Limb (tissue), 2 donors: Measurements from ENCODE around the gene RAMP3.
"Not testable (repeated sequence)": the region's sequence is repeated elsewhere in the genome, so short reads cannot be mapped to it uniquely, and the experiment has no call there.

Source experiments
- DNase-seq, 2 donors: peaks; one replicate each; pipeline ENCODE4 v3.0.0-alpha.2; 2016; ENCODE audit errors: extremely low spot score in 2 of 2

The RAMP3 gene

DNA sequence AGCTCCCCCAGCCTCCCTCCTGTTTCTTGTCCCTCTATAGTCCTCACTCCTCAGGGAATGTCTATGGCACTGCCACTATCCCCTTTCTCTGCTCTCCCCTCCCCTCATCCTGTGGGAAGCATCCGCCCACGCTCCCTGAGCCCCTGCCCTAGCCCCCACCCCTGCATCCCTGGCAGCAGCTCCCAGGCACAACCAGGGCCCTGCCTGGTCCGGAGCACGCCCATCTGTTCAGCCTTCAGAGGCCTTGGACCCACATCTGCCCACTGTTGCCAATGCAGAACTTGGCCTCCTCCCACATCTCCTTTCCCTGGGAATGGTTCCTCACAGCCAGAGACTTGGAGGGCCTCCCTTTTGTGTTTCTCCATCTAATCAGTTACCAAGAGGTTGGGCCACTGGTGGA, 25.7 kb upstream of the RAMP3 start:
- DNase-seq: no peak

DNA sequence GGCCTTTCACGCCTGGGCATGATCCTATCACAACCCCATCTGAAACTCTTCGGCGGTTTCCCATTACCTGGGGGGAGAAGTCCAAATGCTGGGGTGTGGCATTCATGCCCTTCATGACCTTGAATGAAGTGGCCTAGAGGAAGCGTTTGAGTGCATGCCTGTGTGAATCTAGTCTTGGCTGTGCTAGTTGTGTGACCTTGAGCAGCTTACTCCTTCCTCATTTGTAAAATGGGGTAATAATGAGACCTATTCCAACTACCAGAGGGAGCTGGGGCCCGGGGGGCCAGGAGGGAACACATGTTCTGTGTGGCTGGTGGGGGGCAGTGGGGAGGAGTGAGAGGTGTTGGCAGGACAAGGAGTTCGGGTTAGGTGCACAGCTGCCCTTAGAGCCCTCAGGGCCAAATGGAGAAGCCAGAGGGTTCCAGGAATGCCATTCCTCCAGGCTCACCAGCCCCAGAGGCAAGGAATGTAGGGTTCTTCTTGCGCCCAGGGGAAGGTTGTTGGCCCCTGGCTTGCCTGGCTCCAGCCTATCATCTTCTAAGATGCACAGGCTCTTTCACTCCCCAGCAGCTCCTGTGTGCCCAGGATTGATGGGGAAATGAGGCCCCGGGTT, 24.8 kb upstream of the RAMP3 start:
- no peak for DNase-seq

DNA sequence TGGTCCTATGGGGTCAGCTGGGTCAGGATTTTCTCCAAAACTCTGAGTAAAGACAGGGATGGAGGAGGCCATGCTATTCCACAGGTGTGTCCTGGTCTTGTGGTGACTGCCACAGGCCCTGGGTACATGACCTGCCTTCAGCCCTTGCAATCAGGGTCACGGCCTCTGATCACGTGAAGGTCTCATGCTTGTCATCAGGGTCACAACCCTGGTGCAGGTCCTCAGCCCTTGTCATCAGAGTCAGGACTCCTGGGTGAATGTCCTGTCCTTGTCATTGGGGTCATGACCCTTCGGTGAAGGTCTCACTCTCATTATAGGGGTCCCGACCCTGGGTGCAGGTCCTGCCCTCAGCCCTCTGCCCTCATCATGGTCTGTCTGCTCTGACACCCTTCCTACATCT, 24.2 kb upstream of the RAMP3 start:
- no peak for DNase-seq

DNA sequence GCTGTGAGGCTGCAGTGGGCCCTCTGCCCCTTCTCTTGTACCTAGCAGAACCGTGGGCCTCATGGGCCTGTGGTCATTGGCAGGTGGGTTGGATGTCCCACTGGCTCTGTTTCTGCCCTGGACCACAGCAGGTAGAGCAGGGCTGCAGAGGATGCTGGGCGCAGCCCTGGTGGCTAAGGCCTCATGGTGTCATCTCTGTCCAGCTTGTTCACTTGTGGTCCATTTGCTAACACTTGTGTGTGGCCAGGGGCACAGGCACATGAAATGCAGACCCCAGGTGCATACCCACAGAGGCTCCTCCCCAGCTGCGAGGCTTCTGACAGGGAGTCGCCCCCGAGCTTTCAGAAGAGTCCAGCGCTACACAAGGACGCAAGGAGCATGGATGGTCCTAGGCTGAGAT, 23.7 kb upstream of the RAMP3 start:
- no peak for DNase-seq

DNA sequence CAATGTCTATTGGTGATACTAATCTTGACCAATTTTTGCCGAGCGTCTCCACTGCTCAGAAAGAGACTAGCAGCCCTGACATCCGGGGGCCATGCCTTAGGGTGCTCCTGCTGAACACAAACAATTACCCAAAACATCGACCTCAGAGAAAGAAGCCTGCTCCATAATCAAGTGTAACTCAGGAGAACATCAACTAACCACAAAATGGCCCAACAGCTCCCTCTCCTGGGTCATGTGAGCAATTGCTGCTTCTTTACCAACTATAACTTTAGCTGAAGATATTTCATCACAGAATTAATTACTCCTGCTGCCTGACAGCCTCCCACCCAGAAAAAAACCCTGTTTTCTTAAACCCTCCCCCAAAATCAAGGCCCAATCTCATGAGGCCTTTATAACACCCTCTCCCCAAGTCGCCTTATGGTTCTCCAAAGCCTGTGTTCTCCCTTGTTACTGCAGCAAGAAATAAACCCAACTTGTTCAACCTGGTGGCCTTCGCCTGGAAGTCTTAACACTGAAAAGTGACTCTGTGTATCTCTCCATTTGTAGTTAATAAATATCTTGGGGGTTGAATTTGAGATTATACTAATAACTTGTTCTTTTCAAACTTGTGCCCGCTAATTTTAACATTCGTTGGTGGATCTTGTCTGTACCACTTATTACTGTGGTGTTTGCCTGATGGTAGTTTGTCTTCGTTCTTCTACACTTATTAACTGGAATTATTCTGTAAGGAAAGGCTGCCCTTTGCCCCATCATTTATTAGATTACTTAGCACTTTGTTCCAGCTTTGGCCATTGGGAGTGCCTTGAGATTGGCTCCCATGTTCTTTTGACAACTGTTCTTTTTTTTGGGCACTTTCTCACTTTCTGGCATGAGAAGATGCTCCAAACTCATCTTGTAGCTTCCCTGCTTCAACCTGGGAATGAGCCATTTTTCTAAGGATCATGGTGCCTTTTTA, 21.2 kb upstream of the RAMP3 start:
- peak; percentile 65 to 69 for DNase-seq

DNA sequence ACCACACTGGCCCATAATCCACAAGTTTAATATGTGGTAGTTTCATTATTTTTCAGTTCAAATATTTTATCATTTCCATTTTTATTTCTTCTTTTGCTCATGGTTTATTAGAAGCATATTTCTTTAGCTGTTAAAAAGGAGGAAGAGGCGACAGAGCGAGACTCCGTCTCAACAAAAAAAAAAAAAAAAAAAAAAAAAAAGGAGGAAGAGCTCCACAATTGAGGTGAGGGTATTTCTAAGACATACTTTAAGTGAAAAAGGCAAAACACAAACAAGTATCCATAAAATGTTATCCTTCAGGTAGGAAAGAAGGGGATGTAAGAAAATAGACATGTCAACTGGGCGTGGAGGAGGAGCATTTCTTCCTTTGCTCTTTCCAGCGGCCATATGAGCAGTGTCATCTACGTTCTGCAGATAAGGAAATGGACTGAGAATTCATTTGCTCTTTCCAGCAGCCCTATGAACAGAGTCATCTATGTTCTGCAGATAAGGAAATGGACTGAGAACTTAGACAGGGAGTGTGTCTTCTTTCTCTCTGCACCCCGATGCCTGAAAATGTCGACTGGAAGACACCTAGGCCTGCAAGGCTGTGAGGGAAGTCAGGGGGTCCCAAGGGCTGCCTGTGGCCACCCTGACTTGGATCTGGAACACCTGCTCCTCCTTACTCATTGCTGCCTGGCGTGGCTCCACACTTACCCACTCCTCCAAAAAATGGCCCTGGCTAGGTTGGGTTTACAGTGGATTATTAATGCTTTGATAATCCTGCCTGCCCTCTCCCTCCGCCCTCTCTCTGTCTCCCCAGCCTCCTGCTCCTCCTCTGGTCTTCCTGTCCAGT, 18.9 kb upstream of the RAMP3 start:
- DNase-seq: no peak

DNA sequence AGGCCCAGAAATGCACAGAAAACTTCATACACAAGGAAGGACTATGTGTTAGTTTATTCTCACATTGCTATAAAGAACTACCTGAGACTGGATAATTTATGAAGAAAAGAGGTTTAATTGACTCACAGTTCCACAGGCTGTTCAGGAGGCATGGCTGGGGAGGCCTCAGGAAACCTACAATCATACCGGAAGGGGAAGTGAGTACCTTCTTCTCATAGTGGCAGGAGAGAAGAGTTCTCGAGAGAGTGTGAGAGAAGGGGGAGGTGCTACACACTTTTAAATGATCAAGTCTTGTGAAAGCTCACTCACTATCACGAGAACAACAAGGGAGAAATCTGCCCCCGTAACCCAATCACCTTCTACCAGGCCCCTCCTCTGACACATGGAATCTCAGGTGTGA, 16.8 kb upstream of the RAMP3 start:
- no peak for DNase-seq

DNA sequence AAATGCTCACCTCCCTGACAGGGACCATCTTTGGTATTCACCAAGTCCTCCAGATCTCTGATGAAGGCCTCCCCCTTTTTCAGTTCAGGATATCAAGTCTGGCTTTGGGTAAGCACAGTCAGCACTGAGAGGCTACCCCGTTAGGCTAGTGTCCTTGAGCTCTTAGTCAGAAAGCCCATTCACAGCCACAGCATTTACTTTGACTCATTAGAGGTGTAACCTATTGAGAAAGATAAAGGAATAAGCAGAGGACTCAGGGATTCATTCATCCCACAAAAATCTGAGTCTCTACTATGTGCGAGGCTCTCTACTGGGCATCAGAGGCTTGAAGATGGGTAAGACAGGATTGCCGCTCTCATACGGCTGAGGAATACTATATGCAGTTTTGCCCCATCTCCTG, 14.0 kb upstream of the RAMP3 start:
- no peak for DNase-seq

DNA sequence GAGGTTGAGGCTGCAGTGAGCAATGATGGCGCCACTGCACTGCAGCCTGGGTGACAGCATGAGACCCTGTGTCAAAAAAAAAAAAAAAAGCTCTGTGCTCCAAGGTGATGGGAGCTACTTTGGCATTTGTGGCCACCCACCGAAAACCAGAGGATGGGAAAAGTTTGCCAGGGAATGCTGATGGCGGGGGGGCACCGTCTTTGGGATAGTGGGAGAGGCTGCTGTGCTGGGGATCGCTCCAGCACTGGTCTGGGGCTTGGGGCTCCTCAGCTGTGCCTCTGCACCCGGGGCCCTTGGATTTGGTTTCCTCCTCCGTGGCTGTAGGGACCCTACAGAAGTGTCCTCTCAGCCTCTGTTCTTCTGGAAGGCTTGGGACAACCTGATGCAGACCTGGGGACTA, 11.7 kb upstream of the RAMP3 start:
- DNase-seq: no peak

DNA sequence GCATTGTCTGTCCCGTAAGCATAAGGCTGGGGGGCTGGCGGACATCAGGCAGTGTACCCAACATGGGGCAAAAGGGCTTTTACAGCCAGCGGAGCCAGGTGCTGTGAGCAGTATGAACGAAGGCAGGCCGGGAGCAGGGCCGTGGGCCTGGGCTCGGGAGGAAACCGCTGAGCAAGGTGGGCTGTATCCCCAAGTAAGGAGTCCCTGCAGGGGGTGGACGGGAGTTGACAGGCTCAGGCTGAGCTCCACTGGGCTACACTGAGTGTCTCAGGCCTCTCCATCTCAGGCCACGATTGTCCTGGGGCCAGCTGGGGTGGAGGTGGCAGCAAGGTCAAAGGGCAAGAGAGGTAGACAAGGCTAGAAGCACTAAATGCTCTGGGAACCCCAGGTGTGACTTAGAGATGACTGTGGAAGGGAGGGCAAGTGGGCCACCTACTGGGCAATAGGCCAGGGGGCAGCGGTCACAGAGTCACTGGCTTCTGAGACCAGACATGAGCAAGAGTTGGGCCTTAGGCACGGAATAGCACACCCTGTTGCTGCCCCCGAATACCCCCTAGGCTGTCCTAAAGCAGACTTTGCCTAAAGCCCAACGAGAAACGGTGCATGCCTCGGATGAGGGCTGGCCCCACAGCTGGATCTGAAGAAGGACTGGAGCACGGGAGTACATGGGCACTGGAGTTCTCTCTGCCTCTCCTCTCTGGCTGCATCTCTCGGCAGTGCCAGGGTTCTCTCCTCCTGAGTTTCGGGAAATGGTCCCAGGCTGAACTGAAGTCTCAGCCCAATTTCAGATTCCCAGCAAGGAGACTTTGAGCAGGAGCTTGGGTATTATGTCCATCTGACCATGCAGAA, 10.8 kb upstream of the RAMP3 start:
- no peak for DNase-seq

DNA sequence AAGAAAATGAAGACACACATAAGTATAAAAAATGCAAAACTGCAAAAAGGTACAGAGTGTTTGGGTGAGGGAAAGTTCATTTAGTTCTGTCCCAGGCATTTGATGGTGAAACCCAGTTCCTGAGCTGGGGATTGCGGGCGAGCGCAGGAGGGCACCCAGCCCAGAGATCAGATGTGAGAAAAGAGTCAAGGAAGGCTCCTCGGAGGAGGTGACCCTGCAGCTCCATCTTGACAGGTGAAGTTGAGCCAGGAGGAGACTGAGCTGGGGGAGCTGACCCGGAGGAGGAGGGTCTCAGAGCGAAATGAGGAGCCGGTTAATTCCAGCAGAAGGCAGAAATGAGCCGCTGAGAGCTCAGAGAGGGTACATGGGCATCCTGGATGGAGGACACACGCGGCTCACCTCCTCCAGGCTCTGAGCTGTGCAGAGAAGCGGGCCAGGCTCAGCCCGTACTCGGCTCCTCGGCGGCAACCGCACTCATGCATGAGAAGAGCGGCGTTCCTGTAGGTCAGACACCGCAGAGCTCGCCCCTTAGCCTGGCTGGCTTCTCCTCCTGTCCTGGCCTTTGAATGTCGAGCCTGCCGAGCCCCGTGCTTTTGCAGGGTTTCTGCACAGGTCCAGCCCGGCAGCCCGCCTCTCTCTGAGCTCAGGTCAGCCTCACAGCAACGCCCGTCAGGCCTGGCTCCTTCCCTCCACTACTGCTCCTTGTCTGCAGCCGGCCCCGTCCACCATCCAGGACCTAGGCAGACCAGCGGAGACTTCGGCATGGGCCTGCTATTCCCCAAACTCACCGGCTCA, 9.5 kb upstream of the RAMP3 start:
- DNase-seq: no peak

DNA sequence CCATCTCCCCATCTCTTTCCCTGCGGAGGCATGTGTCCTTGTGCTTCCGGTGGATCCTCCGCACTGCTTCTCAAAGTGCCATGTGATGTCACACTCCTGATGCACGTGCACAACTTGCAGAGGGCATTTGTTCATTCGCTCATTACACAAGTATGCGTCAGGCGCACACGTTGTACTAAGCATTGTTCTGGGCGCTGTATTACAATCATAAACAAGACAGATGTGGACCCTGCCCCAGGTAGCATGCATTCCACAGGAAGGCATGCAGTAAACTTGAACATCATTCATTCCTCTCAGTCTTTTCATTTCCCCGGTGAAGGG, 9.0 kb upstream of the RAMP3 start:
- no peak for DNase-seq

DNA sequence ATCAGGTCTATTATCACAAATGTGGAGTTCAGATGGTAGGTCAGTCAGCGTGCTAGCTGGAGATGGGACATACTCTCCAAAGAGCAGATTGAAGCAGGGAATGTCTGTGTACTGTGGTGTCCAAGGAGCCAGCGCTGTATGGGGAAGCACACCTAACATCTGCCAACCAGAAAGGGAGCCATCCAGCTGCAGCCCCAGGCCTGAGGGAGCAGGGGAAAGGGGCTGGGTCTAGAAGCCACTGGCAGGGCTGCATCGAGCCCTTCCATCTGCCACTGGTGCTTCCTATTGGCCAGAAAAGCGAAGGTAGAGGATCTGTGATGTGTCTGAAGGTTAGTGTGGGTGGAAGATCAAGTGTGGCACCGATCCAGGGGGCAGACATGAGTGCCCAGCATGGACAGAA, 8.0 kb upstream of the RAMP3 start:
- DNase-seq: no peak

DNA sequence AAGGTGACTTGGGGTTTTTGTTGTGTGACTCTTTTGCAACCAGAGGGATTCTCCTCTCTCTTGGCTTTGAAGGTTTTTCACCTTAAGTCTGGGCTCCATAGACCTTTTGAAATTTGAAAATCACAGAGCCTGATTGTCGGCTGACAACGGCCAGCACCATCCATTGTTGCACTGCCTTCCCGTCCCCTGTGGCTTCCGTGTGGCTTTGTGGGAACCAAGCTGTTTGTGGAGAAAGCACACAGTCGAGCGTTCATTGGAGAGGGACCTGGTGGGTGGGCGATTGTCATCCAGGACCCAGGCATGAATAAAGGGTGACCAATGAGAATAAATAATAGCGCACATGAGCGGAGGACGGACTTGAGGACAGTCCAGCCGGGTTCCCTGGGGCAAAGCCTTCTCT, 7.4 kb upstream of the RAMP3 start:
- no peak for DNase-seq

DNA sequence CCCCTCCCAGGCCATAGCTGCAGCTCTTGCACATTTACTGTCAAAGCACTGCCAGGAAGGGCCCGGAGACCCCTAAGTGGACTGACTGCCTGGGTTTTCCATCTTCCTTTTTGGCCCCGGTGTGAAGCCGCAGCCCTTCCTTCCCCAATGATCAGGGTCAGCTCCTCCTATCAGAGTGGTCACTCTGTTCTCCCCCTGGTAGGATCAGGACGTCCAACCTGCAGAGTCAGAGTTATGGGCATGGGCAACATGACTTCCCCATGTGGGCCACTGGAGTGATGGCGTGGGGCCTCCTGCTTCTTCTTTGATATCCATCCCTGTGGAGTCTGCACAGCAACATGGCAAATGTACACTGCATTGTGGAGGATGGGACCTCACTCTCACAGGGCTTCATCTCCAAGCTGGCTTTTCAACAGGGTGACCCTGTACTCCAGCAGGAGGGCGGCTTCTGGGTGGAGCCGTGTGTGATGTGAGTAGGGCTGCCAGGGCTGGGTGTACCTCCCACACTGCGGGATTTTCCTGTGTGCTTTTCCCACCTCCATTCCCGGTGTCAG, 6.4 kb upstream of the RAMP3 start:
- no peak for DNase-seq

DNA sequence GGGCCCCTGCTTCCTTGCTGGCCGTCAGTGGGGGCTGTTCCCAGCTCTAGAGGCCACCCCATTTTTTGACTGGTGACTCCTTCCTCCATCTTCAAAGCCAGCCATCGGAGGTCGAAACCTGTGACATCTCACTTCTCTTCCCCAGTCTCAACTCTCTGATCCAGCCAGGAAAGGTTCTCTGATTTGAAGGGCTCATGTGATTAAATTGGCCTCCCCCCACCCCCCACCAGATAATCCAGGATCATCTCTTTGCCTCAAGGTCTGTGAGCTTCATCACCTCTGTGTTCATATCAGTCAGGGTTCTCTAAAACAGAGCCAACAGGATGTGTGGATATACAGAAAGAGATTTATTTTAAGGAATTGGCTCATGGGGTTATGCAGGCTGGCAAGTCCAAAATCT, 5.6 kb upstream of the RAMP3 start:
- no peak for DNase-seq

DNA sequence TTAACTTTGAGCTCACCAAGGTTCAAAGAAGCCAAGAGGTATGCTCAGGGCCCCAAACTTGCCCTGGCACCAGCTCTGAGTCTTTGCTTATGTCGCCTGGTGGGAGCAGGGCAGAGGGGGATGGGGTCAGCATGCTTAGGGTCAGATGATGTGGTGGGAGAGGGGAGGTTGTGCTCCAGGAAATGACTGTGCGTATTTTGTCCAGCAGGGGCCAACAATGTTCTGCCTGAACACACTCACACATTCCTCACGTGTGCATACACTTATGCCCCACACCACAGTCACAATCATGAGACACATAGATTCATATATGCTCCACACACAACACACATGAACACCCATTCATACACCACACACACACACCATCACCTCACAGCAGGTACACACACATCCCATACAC, 4.4 kb upstream of the RAMP3 start:
- DNase-seq: no peak

DNA sequence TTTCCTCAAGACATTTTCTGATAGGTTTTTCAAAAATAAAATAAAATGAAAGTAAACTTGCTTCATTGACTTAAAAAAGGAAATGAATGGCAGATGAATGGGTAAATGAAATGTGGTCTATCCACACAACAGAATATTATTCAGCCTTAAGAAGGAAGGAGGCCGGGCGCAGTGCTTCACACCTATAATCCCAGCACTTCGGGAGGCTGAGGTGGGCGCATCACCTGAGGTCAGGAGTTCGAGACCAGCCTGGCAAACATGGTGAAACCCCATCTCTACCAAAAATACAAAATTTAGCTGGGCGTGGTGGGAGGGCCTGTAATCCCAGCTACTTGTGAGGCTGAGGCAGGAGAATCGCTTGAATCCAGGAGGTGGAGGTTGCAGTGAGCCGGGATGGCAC, 3.7 kb upstream of the RAMP3 start:
- not testable (repeated sequence) for DNase-seq

DNA sequence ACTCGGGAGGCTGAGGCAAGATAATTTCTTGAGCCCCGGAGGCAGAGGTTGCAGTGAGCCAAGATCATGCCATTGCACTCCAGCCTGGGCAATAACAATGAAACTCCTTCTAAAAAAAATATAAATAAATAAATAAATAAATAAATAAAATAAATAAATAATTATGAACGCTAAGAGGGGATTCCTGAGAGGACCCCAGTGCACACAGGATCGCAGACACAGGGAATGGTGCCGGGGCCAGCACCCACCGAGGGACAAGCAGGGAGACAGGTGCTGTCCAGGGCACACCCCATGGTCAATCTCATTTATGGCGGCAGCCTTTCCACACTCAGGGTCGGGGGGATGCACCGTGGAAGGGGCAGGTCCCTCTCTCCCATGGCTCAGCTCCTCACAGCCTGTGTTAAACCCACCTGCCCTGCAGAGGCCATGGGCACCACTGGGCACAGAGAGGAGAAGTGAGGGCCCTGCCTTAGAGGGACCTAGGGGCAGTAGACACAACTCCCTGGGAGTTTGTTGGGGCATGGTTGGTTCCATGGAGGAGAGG, 2.2 kb upstream of the RAMP3 start:
- DNase-seq: no peak

DNA sequence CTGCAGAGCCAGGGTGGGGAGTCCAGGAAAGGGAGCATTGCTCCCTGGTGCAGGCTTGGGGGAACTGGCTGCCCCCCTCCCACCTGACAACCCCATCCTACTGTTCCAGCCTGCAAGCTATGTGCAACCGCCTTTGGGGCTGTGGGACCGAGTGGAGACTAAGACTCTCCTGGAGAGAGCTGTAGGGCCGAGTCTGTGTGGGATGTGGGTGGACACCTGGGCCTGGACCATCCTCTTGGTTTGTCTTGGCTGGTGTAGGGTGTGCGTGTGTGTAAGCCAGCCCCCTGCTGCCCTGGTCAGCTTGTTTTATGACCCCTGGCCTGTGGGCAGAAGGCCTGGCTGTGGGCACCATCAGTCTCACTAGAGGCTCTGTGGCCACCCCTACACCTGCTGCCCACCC, 1.6 kb upstream of the RAMP3 start:
- DNase-seq: no peak
